ENCODE measurements around the gene GUSB. TPM values are rescaled to one million over a fixed set of nuclear protein-coding genes. Genes with fewer than 3 reads are reported as not detected.

GUSB gene
- total and polyA plus RNA-seq, 9 of the 15 experiments (the other 6 are each of a cell fraction or from before 2014, with no cell fraction given) = 22.7 to 102 (median 60.1) TPM

GRCh38 chr7:65981965-65982792 lies at the start of gene GUSB (continued):
- TF ChIP-seq PHB (CRISPR knock-in tag; IDR thresholded peaks at IDR 0.05) (peak; percentile 78; the same call in 1 of the 2 replicates), ZNF75A (CRISPR knock-in tag; IDR thresholded peaks at IDR 0.05) (no peak), KHSRP (IDR thresholded peaks at IDR 0.05) (peak; percentile 59; the same call in 1 of the 2 replicates), PRPF4 (IDR thresholded peaks at IDR 0.05; ENCODE audit: insufficient read depth, low read depth, low read length, poor library complexity, severe bottlenecking) (peak; percentile 46), NFIC (IDR thresholded peaks at IDR 0.05) (peak; percentile 78), NR2C2 (CRISPR knock-in tag; IDR thresholded peaks at IDR 0.05) (peak; percentile 91), NR2C2 (tag; IDR thresholded peaks at IDR 0.05) (peak; percentile 96), ZFP91 (CRISPR knock-in tag; IDR thresholded peaks at IDR 0.05) (no peak), CC2D1A (IDR thresholded peaks at IDR 0.05) (no peak), HMGN3 (IDR thresholded peaks at IDR 0.05; ENCODE audit: borderline replicate concordance, extremely low read depth, insufficient read length, low read depth, low read length) (peak; percentile 89), ZNF133 (CRISPR knock-in tag; IDR thresholded peaks at IDR 0.05) (no peak), SFPQ (IDR thresholded peaks at IDR 0.05; ENCODE audit: low read depth, low read length) (no peak), CTBP1 (IDR thresholded peaks at IDR 0.05; ENCODE audit: borderline replicate concordance) (peak; percentile 77; the same call in 1 of the 2 replicates), CGGBP1 (CRISPR knock-in tag; IDR thresholded peaks at IDR 0.05) (peak; percentile 41; the same call in 1 of the 2 replicates), EP300 (IDR thresholded peaks at IDR 0.05; ENCODE audit: low read length) (0 out of 2 replicates have a peak, but pooled peaks have one; percentile 16)

Measured in K562 (cell line).